ENCODE data around the gene LCE1B.

LCE1B gene

GRCh38 chr1:152811671-152812070, at the start of gene LCE1B:
TSS of gene LCE1B (plus strand) at chr1:152811971. CDS start at chr1:152812447, 476 bp downstream.
- DNase-seq = no peak

- no peak for DNase-seq
These were observed 42.8 kb upstream of the LCE1B start for GRCh38 chr1:152768847-152769533.

- DNase-seq = no peak
These were observed 41.4 kb upstream of the LCE1B start for GRCh38 chr1:152770411-152770810.

GRCh38 chr1:152774875-152775274, 36.9 kb upstream of the LCE1B start, which contains the start of gene LCE1F:
TSS of gene LCE1F (plus strand) at chr1:152775140. CDS start at chr1:152776372, 1,232 bp downstream.
- no peak for DNase-seq

GRCh38 chr1:152776361-152776760, 35.4 kb upstream of the LCE1B start:
- no peak for DNase-seq

GRCh38 chr1:152777510-152778137, 34.1 kb upstream of the LCE1B start:
- DNase-seq = no peak

GRCh38 chr1:152783095-152783494, 28.7 kb upstream of the LCE1B start:
- no peak for DNase-seq

- DNase-seq = no peak
These were observed 25.7 kb upstream of the LCE1B start, which contains the start of gene LCE1E for GRCh38 chr1:152786077-152786476. TSS of gene LCE1E (plus strand) at chr1:152786257. CDS start at chr1:152787300, 1,043 bp downstream.

GRCh38 chr1:152795686-152796085, 16.1 kb upstream of the LCE1B start:
- no peak for DNase-seq

GRCh38 chr1:152796421-152796820, 15.3 kb upstream of the LCE1B start, which contains the start of gene LCE1D:
TSS of gene LCE1D (plus strand) at chr1:152796721. CDS start at chr1:152797795, 1,074 bp downstream.
- DNase-seq = no peak

GRCh38 chr1:152801333-152801732, 10.4 kb upstream of the LCE1B start:
- no peak for DNase-seq

- DNase-seq = no peak
These were observed 5.2 kb upstream of the LCE1B start, which contains the start of gene LCE1C for GRCh38 chr1:152806576-152806975. TSS of gene LCE1C (minus strand) at chr1:152806651. CDS start at chr1:152805478, 1,173 bp downstream.

GRCh38 chr1:152811050-152811449, 721 bp upstream of the LCE1B start:
- DNase-seq = no peak

GRCh38 chr1:152817309-152817708, 5.5 kb downstream of the LCE1B start:
- no peak for DNase-seq

GRCh38 chr1:152823294-152823693, 11.5 kb downstream of the LCE1B start:
- DNase-seq = no peak

- no peak for DNase-seq
These were observed 13.2 kb downstream of the LCE1B start for GRCh38 chr1:152824964-152825363.

GRCh38 chr1:152827173-152827572, 15.4 kb downstream of the LCE1B start, which contains the start of gene LCE1A:
TSS of gene LCE1A (plus strand) at chr1:152827473. CDS start at chr1:152827473, 0 bp downstream.
- no peak for DNase-seq

GRCh38 chr1:152836870-152837269, 25.1 kb downstream of the LCE1B start:
- no peak for DNase-seq

- no peak for DNase-seq
These were observed 30.8 kb downstream of the LCE1B start, which contains the start of gene LCE6A for GRCh38 chr1:152842556-152842955. TSS of gene LCE6A (plus strand) at chr1:152842856. CDS start at chr1:152843521, 665 bp downstream.

GRCh38 chr1:152855661-152856060, 43.9 kb downstream of the LCE1B start:
- no peak for DNase-seq

- DNase-seq = no peak
These were observed 46.3 kb downstream of the LCE1B start for GRCh38 chr1:152858062-152858461.

GRCh38 chr1:152859696-152860095, 47.9 kb downstream of the LCE1B start, which contains the start of gene LCE7A:
TSS of gene LCE7A (plus strand) at chr1:152859996. CDS start at chr1:152860698, 702 bp downstream.
- DNase-seq = no peak

- no peak for DNase-seq
These were observed 48.4 kb downstream of the LCE1B start for GRCh38 chr1:152860129-152860528.

- no peak for DNase-seq
These were observed 49.6 kb downstream of the LCE1B start for GRCh38 chr1:152861374-152861773.
